ENCODE measurements around the gene KIF21B.

KIF21B gene

DNA sequence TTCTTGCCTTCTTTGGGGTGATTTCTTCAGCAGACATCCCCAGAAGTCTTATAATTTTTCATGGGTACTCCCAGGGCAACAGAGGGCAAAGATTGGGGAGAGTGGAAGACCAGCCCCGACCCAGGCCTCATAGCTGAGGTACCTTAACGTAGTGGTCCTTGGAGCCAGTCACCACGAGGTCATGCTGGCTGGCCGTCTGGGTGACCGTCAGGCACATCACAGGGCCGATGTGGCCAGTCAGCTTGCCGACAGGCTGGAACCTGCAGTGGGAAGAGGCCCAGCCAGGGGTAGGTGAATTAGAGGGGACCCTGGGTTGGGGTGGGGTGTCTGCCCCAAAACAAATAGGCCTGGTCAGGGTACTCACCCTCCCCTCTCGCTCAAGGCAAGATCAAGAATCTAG lies 46.9 kb downstream of the KIF21B start:
- Mint-ChIP-seq H3K9me3 (peaks cover 5% of the 10 kb centered on the region), H3K4me3 (no peak overlapping the region), H3K27ac (no peak overlapping the region), H3K4me1 (no peaks in the 10 kb centered on the region), H3K36me3 (ENCODE audit: low read depth) (peaks cover 31% of the 10 kb centered on the region), H3K27me3 (ENCODE audit: low read depth) (peaks cover 3% of the 10 kb centered on the region)
- TF ChIP-seq, protein P1, sequence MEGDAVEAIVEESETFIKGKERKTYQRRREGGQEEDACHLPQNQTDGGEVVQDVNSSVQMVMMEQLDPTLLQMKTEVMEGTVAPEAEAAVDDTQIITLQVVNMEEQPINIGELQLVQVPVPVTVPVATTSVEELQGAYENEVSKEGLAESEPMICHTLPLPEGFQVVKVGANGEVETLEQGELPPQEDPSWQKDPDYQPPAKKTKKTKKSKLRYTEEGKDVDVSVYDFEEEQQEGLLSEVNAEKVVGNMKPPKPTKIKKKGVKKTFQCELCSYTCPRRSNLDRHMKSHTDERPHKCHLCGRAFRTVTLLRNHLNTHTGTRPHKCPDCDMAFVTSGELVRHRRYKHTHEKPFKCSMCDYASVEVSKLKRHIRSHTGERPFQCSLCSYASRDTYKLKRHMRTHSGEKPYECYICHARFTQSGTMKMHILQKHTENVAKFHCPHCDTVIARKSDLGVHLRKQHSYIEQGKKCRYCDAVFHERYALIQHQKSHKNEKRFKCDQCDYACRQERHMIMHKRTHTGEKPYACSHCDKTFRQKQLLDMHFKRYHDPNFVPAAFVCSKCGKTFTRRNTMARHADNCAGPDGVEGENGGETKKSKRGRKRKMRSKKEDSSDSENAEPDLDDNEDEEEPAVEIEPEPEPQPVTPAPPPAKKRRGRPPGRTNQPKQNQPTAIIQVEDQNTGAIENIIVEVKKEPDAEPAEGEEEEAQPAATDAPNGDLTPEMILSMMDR (IDR thresholded peaks at IDR 0.05; ENCODE audit: unreplicated experiment in 3 of 3): no peak

DNA sequence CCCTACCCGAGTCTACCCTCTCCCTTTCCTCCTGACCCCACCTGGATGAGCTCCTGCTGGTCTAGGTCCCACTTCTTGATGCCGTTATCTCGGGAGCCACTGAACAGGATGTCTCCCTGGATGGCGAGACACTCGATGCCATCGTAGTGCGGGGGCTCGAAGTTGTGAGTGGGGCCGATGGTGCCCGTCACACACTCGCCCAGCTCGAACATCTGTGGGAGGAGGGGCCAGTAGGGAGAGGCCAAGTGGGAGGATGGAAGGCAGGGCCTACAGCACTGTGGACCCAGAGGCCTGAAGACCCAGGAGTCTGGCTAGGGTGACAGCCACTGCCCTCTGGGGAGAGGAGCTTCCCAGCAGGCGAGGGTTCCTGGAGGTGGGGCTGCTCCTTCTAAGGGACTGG lies 48.1 kb downstream of the KIF21B start:
- H3K4me3 Mint-ChIP-seq: no peak overlapping the region
- H3K27me3 Mint-ChIP-seq (ENCODE audit: low read depth): peaks cover 3% of the 10 kb centered on the region
- peaks cover 28% of the 10 kb centered on the region for H3K36me3 Mint-ChIP-seq (ENCODE audit: low read depth)
- H3K9me3 Mint-ChIP-seq: peaks cover 3% of the 10 kb centered on the region
- TF ChIP-seq, protein P1 (IDR thresholded peaks at IDR 0.05; ENCODE audit: unreplicated experiment in 3 of 3): no peak
- no peak overlapping the region for H3K27ac Mint-ChIP-seq
- H3K4me1 Mint-ChIP-seq: peaks cover 3% of the 10 kb centered on the region

DNA sequence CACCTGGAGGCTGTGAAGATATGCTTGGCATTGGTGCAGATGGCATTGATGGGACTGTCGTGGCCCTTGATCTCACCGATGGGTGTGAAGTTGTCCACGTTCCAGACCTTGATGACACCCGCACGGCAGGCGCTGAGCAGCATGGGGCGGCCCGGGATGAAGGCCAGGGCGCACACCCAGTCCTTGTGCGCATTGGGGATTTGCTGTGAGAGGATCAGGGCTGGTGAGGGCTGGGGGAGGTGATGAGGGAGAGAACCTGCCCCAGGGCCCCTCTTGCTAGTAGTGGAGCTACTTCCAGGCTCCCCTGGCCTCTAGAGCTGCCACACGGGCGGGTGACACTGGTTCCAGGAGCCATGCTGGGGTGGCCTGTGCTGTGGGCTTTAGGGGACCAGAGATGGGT lies 48.8 kb downstream of the KIF21B start:
- H3K4me1 Mint-ChIP-seq: peaks cover 10% of the 10 kb centered on the region
- no peaks in the 10 kb centered on the region for H3K9me3 Mint-ChIP-seq
- peaks cover 3% of the 10 kb centered on the region for H3K27me3 Mint-ChIP-seq (ENCODE audit: low read depth)
- H3K36me3 Mint-ChIP-seq (ENCODE audit: low read depth): peaks cover 21% of the 10 kb centered on the region
- TF ChIP-seq, protein P1 (IDR thresholded peaks at IDR 0.05; ENCODE audit: unreplicated experiment in 3 of 3): no peak
- no peak overlapping the region for H3K27ac Mint-ChIP-seq
- no peak overlapping the region for H3K4me3 Mint-ChIP-seq

DNA sequence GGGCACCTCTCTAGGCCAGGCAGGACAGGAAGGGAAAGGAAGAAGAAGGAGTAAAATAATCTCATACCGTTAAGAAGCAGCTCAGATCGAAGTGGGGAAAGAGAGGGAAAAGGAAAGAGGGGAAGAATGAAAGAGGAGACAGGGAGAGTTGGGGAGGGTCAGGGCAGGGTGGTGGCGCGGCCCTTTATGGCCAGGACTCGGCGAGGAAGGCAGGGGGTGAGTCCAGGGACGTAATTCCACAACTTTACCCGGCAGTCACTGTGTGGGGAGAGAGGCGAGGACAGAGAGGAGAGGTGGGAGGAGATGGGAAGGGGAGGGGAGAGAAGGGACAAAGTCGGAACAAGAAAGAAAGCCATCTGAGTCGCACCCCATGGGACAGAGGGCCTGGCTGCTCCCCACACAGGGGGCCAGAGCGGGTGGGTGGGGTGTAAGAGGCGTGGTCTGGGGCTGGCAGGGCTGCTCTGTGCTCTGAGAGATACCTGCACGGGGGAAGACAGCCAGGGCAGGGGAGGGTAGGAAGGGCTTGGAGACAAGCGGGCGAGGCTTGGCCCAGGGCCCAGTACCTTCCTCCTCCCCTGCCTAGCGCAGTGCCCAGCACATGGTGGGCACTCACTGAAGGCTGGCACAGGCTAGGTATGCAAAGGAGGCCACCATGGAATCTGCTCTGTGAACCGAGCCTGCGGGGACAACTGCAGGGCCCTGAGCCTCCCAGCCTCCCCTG lies 49.4 kb downstream of the KIF21B start:
- Mint-ChIP-seq H3K36me3 (ENCODE audit: low read depth) (peaks cover 17% of the 10 kb centered on the region), H3K4me1 (peaks cover 16% of the 10 kb centered on the region), H3K4me3 (no peak overlapping the region), H3K27ac (no peak overlapping the region), H3K9me3 (no peaks in the 10 kb centered on the region), H3K27me3 (ENCODE audit: low read depth) (peaks cover 3% of the 10 kb centered on the region)
- TF ChIP-seq, protein P1 (IDR thresholded peaks at IDR 0.05; ENCODE audit: unreplicated experiment in 3 of 3): no peak

DNA sequence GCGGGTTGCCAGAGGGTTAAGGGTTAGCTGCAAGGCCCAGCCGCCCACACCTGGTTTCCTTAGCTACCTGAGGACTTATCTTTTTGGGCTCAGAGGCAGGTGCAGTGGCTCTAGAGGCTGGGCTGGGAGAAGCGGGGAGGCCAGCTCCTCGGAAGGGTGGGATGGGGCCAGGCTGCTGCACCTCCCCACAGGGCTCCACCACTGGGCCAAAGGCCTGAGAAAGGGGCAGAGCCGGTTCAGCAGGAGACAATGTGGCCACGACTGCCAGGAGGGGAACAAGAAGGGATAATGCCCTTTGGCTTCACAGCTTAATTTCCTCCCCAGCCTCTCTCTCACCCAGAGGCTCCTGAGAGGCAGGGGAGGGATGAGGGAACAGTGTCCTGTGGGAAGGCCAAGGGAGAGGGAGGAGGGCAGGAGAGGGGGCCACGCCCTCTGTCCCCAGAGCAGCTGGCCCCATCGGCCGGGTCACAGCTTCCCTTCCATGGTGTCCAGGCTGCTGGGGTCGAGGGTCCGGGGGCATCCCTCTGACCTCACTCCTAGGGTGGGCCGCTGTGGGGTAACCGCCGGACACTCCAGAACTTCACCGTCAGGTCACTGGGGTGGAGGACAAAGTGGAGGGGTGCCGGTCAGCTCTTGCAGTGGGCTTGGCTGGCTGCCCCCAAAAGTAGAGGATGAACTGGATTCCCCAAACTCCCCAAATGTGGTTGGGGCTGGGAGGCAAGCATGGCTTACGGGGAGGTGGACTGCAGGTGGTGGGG lies 50.4 kb downstream of the KIF21B start:
- H3K27me3 Mint-ChIP-seq (ENCODE audit: low read depth): peaks cover 3% of the 10 kb centered on the region
- no peak overlapping the region for H3K27ac Mint-ChIP-seq
- H3K36me3 Mint-ChIP-seq (ENCODE audit: low read depth): peaks cover 12% of the 10 kb centered on the region
- peaks cover 26% of the 10 kb centered on the region for H3K4me1 Mint-ChIP-seq
- TF ChIP-seq, protein P1 (IDR thresholded peaks at IDR 0.05; ENCODE audit: unreplicated experiment in 3 of 3): no peak
- H3K9me3 Mint-ChIP-seq: no peaks in the 10 kb centered on the region
- no peak overlapping the region for H3K4me3 Mint-ChIP-seq
